HUES48 (cell line): ENCODE measurements around the gene CASK.

Experiments
- H3K27ac ChIP-seq: one replicate; pipeline ENCODE4 v1.7.0; 2013; ENCODE audit warnings: low read depth, low read length, inconsistent platforms
- H3K27me3 ChIP-seq: 2 replicates; pipeline ENCODE4 v1.6.1; 2013; ENCODE audit warnings: mild to moderate bottlenecking, low read length; ENCODE audit not compliant: control insufficient read depth, insufficient read depth
- H3K36me3 ChIP-seq: 2 replicates; pipeline ENCODE4 v1.6.1; 2013; ENCODE audit warnings: low read length; ENCODE audit not compliant: control insufficient read depth, insufficient read depth
- H3K4me1 ChIP-seq: 2 replicates; pipeline ENCODE4 v1.6.1; 2013; ENCODE audit warnings: mild to moderate bottlenecking, low read length; ENCODE audit not compliant: control insufficient read depth, insufficient read depth
- H3K4me3 ChIP-seq: 2 replicates; pipeline ENCODE4 v1.5.1; 2013; ENCODE audit warnings: mild to moderate bottlenecking, low read depth, low read length
- H3K9ac ChIP-seq: 2 replicates; pipeline ENCODE4 v1.6.1; 2013; ENCODE audit warnings: mild to moderate bottlenecking, low read depth, low read length, moderate library complexity
- H3K9me3 ChIP-seq: 2 replicates; pipeline ENCODE4 v1.6.1; 2013; ENCODE audit warnings: low read length; ENCODE audit not compliant: control insufficient read depth, insufficient read depth

Gene CASK

DNA sequence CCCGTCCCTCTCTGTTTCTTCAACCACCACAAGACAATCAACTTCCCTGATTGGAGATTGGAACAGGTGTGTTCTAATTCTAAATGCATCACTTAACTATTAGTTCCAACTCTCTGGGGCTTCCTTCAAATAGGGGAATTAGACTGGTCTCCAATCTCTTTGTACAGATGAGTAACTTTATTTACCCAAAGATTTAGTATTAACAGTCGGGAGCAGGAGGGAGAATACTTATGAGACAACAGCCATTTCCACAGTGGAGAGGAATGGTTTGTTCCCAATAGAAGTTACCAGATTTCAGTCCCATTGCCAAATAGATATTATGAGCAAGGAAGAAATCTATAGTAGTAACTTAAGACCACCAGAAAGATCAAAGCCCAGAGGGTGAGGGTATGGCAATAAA is 46.2 kb downstream of the CASK start:
- no peak overlapping the region for H3K4me3 ChIP-seq
- H3K9ac ChIP-seq = no peak overlapping the region
- H3K9me3 ChIP-seq = no peaks in the 10 kb centered on the region
- H3K27ac ChIP-seq = no peak overlapping the region
- H3K36me3 ChIP-seq = no peaks in the 10 kb centered on the region
- peaks cover 5% of the 10 kb centered on the region; the same call in 1 of the 2 replicates for H3K4me1 ChIP-seq
- no peaks in the 10 kb centered on the region for H3K27me3 ChIP-seq

DNA sequence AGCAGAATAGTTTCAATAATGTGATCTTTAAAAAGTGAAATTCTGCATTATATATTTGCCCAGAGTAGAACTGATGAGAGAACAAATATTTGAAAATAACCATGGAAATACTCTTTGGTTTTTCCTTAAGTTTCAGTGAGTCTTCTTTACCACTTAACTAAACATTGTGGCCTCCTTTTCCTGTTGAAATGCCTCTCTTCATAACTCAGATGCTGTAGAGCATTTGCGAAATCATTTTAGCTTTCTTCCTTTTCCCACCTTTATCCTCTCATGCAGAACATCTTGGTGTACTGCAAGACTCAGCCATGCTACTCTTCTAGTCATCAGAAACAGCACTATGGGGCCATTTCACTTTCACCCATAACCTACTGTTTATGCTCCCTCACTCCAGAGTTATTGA is 48.2 kb downstream of the CASK start:
- Histone ChIP-seq H3K27ac (no peak overlapping the region), H3K4me3 (no peak overlapping the region), H3K27me3 (no peaks in the 10 kb centered on the region), H3K4me1 (peaks cover 5% of the 10 kb centered on the region; the same call in 1 of the 2 replicates), H3K9me3 (no peaks in the 10 kb centered on the region), H3K36me3 (no peaks in the 10 kb centered on the region), H3K9ac (no peak overlapping the region)

DNA sequence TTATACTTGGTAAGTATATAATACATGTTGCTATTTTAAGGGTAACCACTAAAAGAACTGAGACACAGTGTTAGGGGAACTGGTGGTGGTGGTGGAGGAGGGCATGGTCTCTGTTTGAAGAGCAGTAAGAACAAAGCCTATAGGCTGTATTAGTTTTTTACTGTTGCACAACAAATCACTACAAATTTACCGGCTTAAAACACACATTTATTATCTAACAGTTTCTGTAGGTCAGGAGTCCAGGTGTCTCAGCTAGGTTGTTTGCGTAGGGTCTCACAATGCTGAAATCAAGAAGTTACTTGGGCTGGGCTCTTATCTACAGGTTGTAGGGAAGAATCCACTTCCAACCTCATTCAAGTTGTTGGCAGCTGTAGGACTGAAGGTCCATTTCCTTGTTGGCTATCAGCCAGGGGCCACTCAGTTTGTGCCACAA is 52.6 kb downstream of the CASK start:
- Histone ChIP-seq H3K4me1 (peaks cover 5% of the 10 kb centered on the region; the same call in 1 of the 2 replicates), H3K27ac (no peak overlapping the region), H3K4me3 (no peak overlapping the region), H3K9me3 (no peaks in the 10 kb centered on the region), H3K9ac (no peak overlapping the region), H3K27me3 (no peaks in the 10 kb centered on the region), H3K36me3 (no peaks in the 10 kb centered on the region)

GRCh38 chrX:41868392-41868977 is 54.9 kb downstream of the CASK start:
- H3K9ac ChIP-seq = no peak overlapping the region
- H3K4me3 ChIP-seq = no peak overlapping the region
- no peak overlapping the region for H3K27ac ChIP-seq
- H3K27me3 ChIP-seq = no peaks in the 10 kb centered on the region
- peaks cover 9% of the 10 kb centered on the region; the same call in 1 of the 2 replicates for H3K4me1 ChIP-seq
- H3K36me3 ChIP-seq = no peaks in the 10 kb centered on the region
- no peaks in the 10 kb centered on the region for H3K9me3 ChIP-seq

GRCh38 chrX:41863343-41864203 is 59.8 kb downstream of the CASK start:
- Histone ChIP-seq H3K9me3 (no peaks in the 10 kb centered on the region), H3K4me3 (no peak overlapping the region), H3K9ac (no peak overlapping the region), H3K27ac (no peak overlapping the region), H3K4me1 (peaks cover 6% of the 10 kb centered on the region; the same call in 1 of the 2 replicates), H3K36me3 (no peaks in the 10 kb centered on the region), H3K27me3 (no peaks in the 10 kb centered on the region)

GRCh38 chrX:41862562-41863184 is 60.7 kb downstream of the CASK start:
- no peak overlapping the region for H3K9ac ChIP-seq
- H3K27me3 ChIP-seq = no peaks in the 10 kb centered on the region
- H3K4me1 ChIP-seq = peaks cover 15% of the 10 kb centered on the region

GRCh38 chrX:41858161-41858775 is 65.1 kb downstream of the CASK start:
- Histone ChIP-seq H3K27me3 (no peaks in the 10 kb centered on the region), H3K9me3 (no peaks in the 10 kb centered on the region), H3K9ac (no peak overlapping the region), H3K36me3 (no peaks in the 10 kb centered on the region), H3K27ac (no peak overlapping the region), H3K4me3 (no peak overlapping the region), H3K4me1 (peaks cover 10% of the 10 kb centered on the region)

More at GRCh38 chrX:41862562-41863184, 60.7 kb downstream of the CASK start:
- Histone ChIP-seq H3K4me3 (no peak overlapping the region), H3K27ac (no peak overlapping the region), H3K9me3 (no peaks in the 10 kb centered on the region), H3K36me3 (no peaks in the 10 kb centered on the region)

GRCh38 chrX:41857670-41858069 is 65.7 kb downstream of the CASK start:
- no peaks in the 10 kb centered on the region for H3K9me3 ChIP-seq
- no peak overlapping the region for H3K4me3 ChIP-seq
- peaks cover 10% of the 10 kb centered on the region for H3K4me1 ChIP-seq
- H3K27me3 ChIP-seq = no peaks in the 10 kb centered on the region
- no peak overlapping the region for H3K9ac ChIP-seq
- H3K36me3 ChIP-seq = peaks cover 3% of the 10 kb centered on the region; the same call in 1 of the 2 replicates
- no peak overlapping the region for H3K27ac ChIP-seq

DNA sequence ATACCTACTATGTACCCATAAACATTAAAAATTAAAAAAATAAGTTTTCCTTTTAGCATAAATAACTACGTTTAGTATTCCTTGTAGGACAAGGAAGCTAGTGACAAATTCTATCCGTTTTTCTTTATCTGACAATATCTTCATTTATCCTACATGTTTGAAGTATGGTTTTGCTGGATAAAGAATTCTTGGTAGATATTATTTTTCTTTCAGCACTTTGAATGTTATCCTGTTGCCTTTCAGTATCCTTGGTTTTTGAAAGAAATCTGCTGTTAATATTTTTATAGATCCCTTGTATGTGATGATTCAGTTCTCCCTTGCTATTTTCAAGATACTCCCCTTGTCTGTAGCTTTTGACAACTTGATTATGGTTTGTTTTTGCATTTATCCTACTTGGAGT is 76.6 kb downstream of the CASK start:
- Histone ChIP-seq H3K4me3 (no peak overlapping the region), H3K27ac (no peak overlapping the region), H3K9me3 (peaks cover 19% of the 10 kb centered on the region), H3K27me3 (no peaks in the 10 kb centered on the region), H3K36me3 (peaks cover 38% of the 10 kb centered on the region), H3K9ac (no peak overlapping the region), H3K4me1 (no peaks in the 10 kb centered on the region)

DNA sequence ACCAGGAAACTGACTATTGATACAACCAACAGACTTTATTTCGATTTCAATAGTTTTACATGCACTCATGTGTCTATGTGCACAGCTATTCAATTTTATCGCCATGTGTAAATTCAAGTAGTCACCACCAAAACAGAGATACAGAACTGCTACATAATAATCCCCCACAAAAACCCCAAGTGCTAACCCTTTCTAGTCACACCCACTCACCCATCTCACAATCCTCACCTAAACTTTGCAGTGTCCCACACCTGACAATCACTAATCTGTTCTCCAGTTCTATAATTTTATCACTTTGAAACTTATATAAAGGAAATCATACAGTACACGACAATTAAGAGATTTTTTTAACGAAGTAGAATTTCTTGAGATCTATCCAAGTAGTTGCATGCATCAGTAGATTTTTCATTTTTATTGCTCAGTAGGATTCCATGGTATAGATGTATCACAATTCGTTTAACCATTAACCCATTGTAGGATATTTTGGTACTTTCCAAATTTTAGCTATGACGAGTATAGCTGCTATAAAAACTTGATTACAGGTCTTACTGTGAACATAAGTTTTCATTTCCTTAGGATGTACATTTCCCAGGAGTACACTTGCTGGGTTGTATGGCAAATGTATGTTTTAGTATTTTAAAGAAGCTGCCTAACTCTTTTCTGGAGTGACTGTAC is 85.9 kb downstream of the CASK start:
- Histone ChIP-seq H3K9ac (no peak overlapping the region), H3K27ac (no peak overlapping the region), H3K4me1 (no peaks in the 10 kb centered on the region; the same call in 1 of the 2 replicates), H3K36me3 (peaks cover 7% of the 10 kb centered on the region; the same call in 1 of the 2 replicates), H3K27me3 (no peaks in the 10 kb centered on the region), H3K9me3 (0 out of 2 replicates have a peak, but pooled peaks cover under 1% of the 10 kb centered on the region), H3K4me3 (no peak overlapping the region)
